Measurements from ENCODE around the gene ARID5B. TPM values are rescaled to one million over a fixed set of nuclear protein-coding genes. Genes with fewer than 3 reads are reported as not detected.

Gene ARID5B
- polyA plus RNA-seq, 1 donor from 2014 or later = 2.1 TPM

- Histone ChIP-seq H3K79me2 (replicated peaks; ENCODE audit: insufficient read depth, low read length) (no peaks in the 10 kb centered on the region), H3K4me3 (ENCODE audit: low read length) (peak overlapping the region; percentile 31), H3K9ac (ENCODE audit: low read length) (no peak overlapping the region), H3K9me2 (ENCODE audit: insufficient read depth, low read length) (no peaks in the 10 kb centered on the region), H3K27ac (ENCODE audit: low read length) (no peak overlapping the region), H3F3A (ENCODE audit: insufficient read depth, low read length, poor library complexity, severe bottlenecking) (peaks cover 4% of the 10 kb centered on the region), H3K36me3 (ENCODE audit: insufficient read depth, low read length) (no peaks in the 10 kb centered on the region), H2AFZ (ENCODE audit: low read depth, low read length) (no peak overlapping the region), H4K20me1 (ENCODE audit: insufficient read depth) (no peaks in the 10 kb centered on the region), H3K27me3 (ENCODE audit: insufficient read depth, low read depth, low read length) (no peaks in the 10 kb centered on the region), H3K4me2 (ENCODE audit: low read length) (no peak overlapping the region), H3K9me3 (ENCODE audit: low read length) (no peaks in the 10 kb centered on the region)
- TF ChIP-seq POLR2AphosphoS5 (IDR thresholded peaks at IDR 0.05) (peak; percentile 15), EP300 (conservative IDR thresholded peaks at IDR 0.05; ENCODE audit: poor library complexity, severe bottlenecking) (peak; percentile 22), EZH2 (IDR thresholded peaks at IDR 0.05; ENCODE audit: borderline replicate concordance, insufficient read depth, low read length, poor library complexity, severe bottlenecking) (no peak)
These were observed 147.6 kb downstream of the ARID5B start for GRCh38 chr10:62048919-62049623.

GRCh38 chr10:62049624-62050345 is 148.3 kb downstream of the ARID5B start:
- peak overlapping the region; percentile 31 for H3K4me3 ChIP-seq (ENCODE audit: low read length)
- H3K36me3 ChIP-seq (ENCODE audit: insufficient read depth, low read length) = no peaks in the 10 kb centered on the region
- H2AFZ ChIP-seq (ENCODE audit: low read depth, low read length) = no peak overlapping the region
- no peaks in the 10 kb centered on the region for H3K27me3 ChIP-seq (ENCODE audit: insufficient read depth, low read depth, low read length)
- H4K20me1 ChIP-seq (ENCODE audit: insufficient read depth) = no peaks in the 10 kb centered on the region
- peaks cover 4% of the 10 kb centered on the region for H3F3A ChIP-seq (ENCODE audit: insufficient read depth, low read length, poor library complexity, severe bottlenecking)
- H3K79me2 ChIP-seq (replicated peaks; ENCODE audit: insufficient read depth, low read length) = no peaks in the 10 kb centered on the region
- TF ChIP-seq RAD21 (conservative IDR thresholded peaks at IDR 0.05) = no peak
- TF ChIP-seq SMC3 (conservative IDR thresholded peaks at IDR 0.05; ENCODE audit: poor library complexity) = no peak
- no peak for TF ChIP-seq TAF1 (IDR thresholded peaks at IDR 0.05; ENCODE audit: low read depth)
- no peak for TF ChIP-seq EZH2 (IDR thresholded peaks at IDR 0.05; ENCODE audit: borderline replicate concordance, insufficient read depth, low read length, poor library complexity, severe bottlenecking)
- no peak for TF ChIP-seq POLR2AphosphoS5 (IDR thresholded peaks at IDR 0.05)
- TF ChIP-seq MXI1 (conservative IDR thresholded peaks at IDR 0.05; ENCODE audit: poor library complexity, severe bottlenecking) = no peak
- no peak for TF ChIP-seq CTCF (IDR thresholded peaks at IDR 0.05; ENCODE audit: poor library complexity, severe bottlenecking)
- TF ChIP-seq REST (IDR thresholded peaks at IDR 0.05; ENCODE audit: borderline replicate concordance) = no peak
- no peak for TF ChIP-seq EP300 (conservative IDR thresholded peaks at IDR 0.05; ENCODE audit: poor library complexity, severe bottlenecking)
- H3K9ac ChIP-seq (ENCODE audit: low read length) = no peak overlapping the region
- no peak overlapping the region for H3K27ac ChIP-seq (ENCODE audit: low read length)
- H3K9me3 ChIP-seq (ENCODE audit: low read length) = no peaks in the 10 kb centered on the region
- no peak overlapping the region for H3K4me2 ChIP-seq (ENCODE audit: low read length)
- no peaks in the 10 kb centered on the region for H3K9me2 ChIP-seq (ENCODE audit: insufficient read depth, low read length)

Measured in neural cell (in vitro differentiated cells).